KMS-11 (cell line): ENCODE data around the gene TAF10.

Experiments
- H2AFZ ChIP-seq: fragments of 200-600 bp; sonication (generic); 2 replicates; pipeline ENCODE4 v1.6.1; 2016; ENCODE audit warnings: antibody characterized with exemption, mixed run types, low read depth
- H3K27ac ChIP-seq: fragments of 200-600 bp; sonication (generic); 2 replicates; pipeline ENCODE4 v1.6.1; 2016; ENCODE audit warnings: mild to moderate bottlenecking, mixed run types
- H3K27me3 ChIP-seq: fragments of 200-600 bp; sonication (generic); 2 replicates; pipeline ENCODE4 v1.6.1; 2017; ENCODE audit warnings: mild to moderate bottlenecking, low read depth, mixed run types, moderate library complexity; ENCODE audit not compliant: insufficient read depth
- H3K36me3 ChIP-seq: fragments of 200-600 bp; sonication (generic); 2 replicates; pipeline ENCODE4 v1.6.1; 2017; ENCODE audit warnings: mild to moderate bottlenecking, mixed run types; ENCODE audit not compliant: insufficient read depth
- H3K4me1 ChIP-seq: fragments of 200-600 bp; sonication (generic); 2 replicates; pipeline ENCODE4 v1.6.1; 2016; ENCODE audit warnings: mild to moderate bottlenecking, low read depth, mixed run types; ENCODE audit not compliant: poor library complexity, severe bottlenecking
- H3K4me2 ChIP-seq: fragments of 200-600 bp; sonication (generic); 2 replicates; pipeline ENCODE4 v1.7.0; 2016; ENCODE audit warnings: mild to moderate bottlenecking, mixed run types
- H3K4me3 ChIP-seq: fragments of 200-600 bp; sonication (generic); IDR thresholded peaks from 2 replicates; pipeline ENCODE4 v1.6.1; 2017; ENCODE audit warnings: low read depth, low read length, mixed read lengths; ENCODE audit not compliant: insufficient read depth
- H3K79me2 ChIP-seq: fragments of 200-600 bp; sonication (generic); 2 replicates; pipeline ENCODE4 v1.6.1; 2016; ENCODE audit warnings: low read depth, mixed run types; ENCODE audit not compliant: insufficient read depth
- H3K9ac ChIP-seq: fragments of 200-600 bp; sonication (generic); 2 replicates; pipeline ENCODE4 v1.6.1; 2016; ENCODE audit warnings: mild to moderate bottlenecking, mixed run types
- H4K20me1 ChIP-seq: fragments of 200-600 bp; sonication (generic); 2 replicates; pipeline ENCODE4 v1.6.1; 2016; ENCODE audit warnings: mild to moderate bottlenecking, mixed run types; ENCODE audit not compliant: insufficient read depth
- CTCF ChIP-seq: fragments of 200-600 bp; sonication (generic); conservative IDR thresholded peaks from 2 replicates; pipeline ENCODE4 v1.6.1; 2017; ENCODE audit warnings: low read depth, mild to moderate bottlenecking, antibody characterized with exemption, low read length, moderate library complexity, mixed read lengths

TAF10 gene

DNA sequence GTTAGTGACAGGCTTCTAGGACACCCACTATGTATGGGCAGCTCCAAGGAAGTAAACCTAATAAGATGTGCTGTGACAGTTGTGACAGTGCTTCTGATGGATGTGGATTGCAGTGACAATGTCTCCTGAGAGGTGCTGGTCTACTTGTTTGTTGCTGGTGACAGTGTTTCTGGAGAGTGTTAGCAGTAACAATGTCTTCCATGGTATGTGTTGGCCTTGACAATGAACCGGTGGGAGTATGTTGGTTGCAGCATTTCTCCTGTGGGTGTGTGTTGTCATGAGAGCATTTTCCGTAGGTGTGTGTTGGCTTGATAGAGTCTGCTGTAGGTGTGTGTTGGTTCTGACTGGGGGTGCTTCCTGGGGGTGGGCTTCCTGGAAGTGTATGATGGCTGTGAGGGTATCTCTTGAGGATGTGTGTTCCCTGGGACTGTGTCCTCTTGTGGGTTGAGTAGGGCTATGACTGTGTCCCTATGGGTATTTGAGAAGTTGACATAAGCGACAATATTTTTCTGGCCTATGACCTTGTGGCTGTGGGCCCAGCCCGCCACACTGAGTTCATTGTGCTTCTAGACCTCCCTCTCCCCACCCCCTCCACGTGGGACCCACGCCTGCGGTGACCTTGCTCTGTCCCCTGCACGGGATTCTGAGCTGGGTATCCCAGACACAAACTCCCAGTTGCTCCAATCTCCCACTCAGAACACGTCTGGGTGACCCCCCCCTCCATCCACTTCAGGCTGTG lies 42.4 kb upstream of the TAF10 start:
- H3K79me2 ChIP-seq, result no peaks in the 10 kb centered on the region
- H3K9ac ChIP-seq, result no peak overlapping the region
- H3K27ac ChIP-seq, result no peak overlapping the region
- TF ChIP-seq CTCF, result no peak
- no peak overlapping the region for H2AFZ ChIP-seq
- H3K27me3 ChIP-seq, result no peaks in the 10 kb centered on the region
- H3K4me1 ChIP-seq, result no peaks in the 10 kb centered on the region
- no peak overlapping the region for H3K4me2 ChIP-seq
- no peaks in the 10 kb centered on the region for H4K20me1 ChIP-seq
- no peaks in the 10 kb centered on the region for H3K36me3 ChIP-seq
- no peak overlapping the region for H3K4me3 ChIP-seq

- no peaks in the 10 kb centered on the region for H3K36me3 ChIP-seq
- no peak for TF ChIP-seq CTCF
Observed at GRCh38 chr11:6653656-6654055, 41.6 kb upstream of the TAF10 start.

DNA sequence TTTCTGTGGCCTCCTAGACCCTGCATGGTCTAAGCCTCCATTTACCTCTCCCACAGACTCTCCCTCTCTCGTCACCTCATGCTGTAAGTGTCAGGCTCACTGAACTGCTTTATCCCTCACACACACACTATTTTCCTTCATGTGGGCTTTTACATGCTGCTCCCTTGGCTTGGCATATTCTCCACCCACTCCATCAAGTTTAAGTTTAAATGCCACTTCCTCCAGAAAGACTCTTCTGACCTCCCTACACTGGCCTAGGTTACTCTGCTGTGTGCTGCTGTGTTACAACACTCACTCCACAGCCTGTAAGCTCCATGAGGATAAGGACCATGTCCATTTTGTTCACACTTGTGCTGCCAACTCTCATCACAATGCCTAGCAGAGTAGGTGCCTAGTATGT lies 41.1 kb upstream of the TAF10 start:
- no peaks in the 10 kb centered on the region for H3K27me3 ChIP-seq

More at GRCh38 chr11:6653656-6654055, 41.6 kb upstream of the TAF10 start:
- no peak overlapping the region for H3K4me3 ChIP-seq
- H4K20me1 ChIP-seq, result no peaks in the 10 kb centered on the region
- H3K4me2 ChIP-seq, result no peak overlapping the region
- no peaks in the 10 kb centered on the region for H3K27me3 ChIP-seq
- H2AFZ ChIP-seq, result no peak overlapping the region
- H3K4me1 ChIP-seq, result no peaks in the 10 kb centered on the region
- no peak overlapping the region for H3K9ac ChIP-seq
- H3K79me2 ChIP-seq, result no peaks in the 10 kb centered on the region
- H3K27ac ChIP-seq, result no peak overlapping the region

DNA sequence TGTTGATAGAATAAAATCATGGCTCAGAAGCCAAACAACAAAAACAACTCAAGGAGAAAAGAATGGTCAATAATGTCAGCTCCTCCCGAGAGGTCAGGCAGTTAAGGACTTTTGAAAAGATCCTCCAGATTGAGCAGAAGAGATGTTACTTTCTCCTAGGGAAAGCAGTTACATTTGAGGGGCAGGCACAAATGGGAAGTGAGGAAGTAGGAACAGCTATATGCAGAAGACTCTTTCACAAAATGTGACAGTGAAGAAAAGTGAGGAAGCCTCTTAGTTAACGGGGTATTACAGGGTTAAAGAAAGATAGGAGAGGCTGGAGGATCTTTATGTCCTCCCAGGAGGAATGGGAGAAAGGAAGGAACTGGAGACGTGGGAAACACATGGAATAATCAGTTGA lies 40.2 kb upstream of the TAF10 start:
- no peak for TF ChIP-seq CTCF
- Histone ChIP-seq H3K9ac (no peak overlapping the region), H2AFZ (no peak overlapping the region), H3K27ac (no peak overlapping the region), H4K20me1 (no peaks in the 10 kb centered on the region), H3K36me3 (no peaks in the 10 kb centered on the region), H3K27me3 (no peaks in the 10 kb centered on the region), H3K4me3 (no peak overlapping the region), H3K4me1 (no peaks in the 10 kb centered on the region), H3K4me2 (no peak overlapping the region), H3K79me2 (no peaks in the 10 kb centered on the region)

More for the DNA sequence above, 41.1 kb upstream of the TAF10 start:
- Histone ChIP-seq H2AFZ (no peak overlapping the region), H3K79me2 (no peaks in the 10 kb centered on the region), H3K27ac (no peak overlapping the region), H3K4me3 (no peak overlapping the region), H3K9ac (no peak overlapping the region), H4K20me1 (no peaks in the 10 kb centered on the region), H3K4me1 (no peaks in the 10 kb centered on the region), H3K36me3 (no peaks in the 10 kb centered on the region), H3K4me2 (no peak overlapping the region)
- TF ChIP-seq CTCF, result no peak
